ENCODE data around the gene GJD4. TPM values are rescaled to one million over a fixed set of nuclear protein-coding genes. Genes with fewer than 3 reads are reported as not detected.

GJD4 gene, protein sequence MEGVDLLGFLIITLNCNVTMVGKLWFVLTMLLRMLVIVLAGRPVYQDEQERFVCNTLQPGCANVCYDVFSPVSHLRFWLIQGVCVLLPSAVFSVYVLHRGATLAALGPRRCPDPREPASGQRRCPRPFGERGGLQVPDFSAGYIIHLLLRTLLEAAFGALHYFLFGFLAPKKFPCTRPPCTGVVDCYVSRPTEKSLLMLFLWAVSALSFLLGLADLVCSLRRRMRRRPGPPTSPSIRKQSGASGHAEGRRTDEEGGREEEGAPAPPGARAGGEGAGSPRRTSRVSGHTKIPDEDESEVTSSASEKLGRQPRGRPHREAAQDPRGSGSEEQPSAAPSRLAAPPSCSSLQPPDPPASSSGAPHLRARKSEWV
- not detected for total RNA-seq
- long read RNA-seq = 0 reads

DNA sequence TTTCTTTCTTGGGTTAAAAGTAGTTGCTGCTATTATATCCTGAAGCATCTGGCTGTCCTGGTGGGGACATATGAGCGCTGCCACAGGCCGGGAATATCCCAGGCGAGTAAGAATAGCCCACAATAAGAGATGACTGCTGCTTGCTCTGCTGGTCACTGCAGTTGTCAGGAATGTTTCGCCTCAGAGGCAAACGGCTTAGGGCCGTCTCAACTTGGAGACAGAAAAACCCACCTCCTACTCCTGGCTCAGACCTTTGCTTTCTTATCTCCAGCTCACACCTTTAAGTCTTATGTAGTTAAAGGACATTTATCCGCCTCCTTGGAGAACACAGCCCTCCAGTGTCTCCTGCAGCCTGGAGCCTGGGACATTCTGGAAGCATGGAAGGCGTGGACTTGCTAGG is at the start of gene GJD4:
Gene GJD4, plus strand, starts transcription at position 151 of the 400 bp plus-strand sequence. Its CDS starts 227 bp downstream, at position 378.
- no peaks in the 10 kb centered on the region for H3K9me3 ChIP-seq
- no peak within 1 kb of the TSS for H3K27ac ChIP-seq
- H3K4me3 ChIP-seq = no peak within 1 kb of the TSS
- DNase-seq = no peak
- TF ChIP-seq POLR2A (IDR thresholded peaks at IDR 0.05) = no peak
- TF ChIP-seq, protein P1, sequence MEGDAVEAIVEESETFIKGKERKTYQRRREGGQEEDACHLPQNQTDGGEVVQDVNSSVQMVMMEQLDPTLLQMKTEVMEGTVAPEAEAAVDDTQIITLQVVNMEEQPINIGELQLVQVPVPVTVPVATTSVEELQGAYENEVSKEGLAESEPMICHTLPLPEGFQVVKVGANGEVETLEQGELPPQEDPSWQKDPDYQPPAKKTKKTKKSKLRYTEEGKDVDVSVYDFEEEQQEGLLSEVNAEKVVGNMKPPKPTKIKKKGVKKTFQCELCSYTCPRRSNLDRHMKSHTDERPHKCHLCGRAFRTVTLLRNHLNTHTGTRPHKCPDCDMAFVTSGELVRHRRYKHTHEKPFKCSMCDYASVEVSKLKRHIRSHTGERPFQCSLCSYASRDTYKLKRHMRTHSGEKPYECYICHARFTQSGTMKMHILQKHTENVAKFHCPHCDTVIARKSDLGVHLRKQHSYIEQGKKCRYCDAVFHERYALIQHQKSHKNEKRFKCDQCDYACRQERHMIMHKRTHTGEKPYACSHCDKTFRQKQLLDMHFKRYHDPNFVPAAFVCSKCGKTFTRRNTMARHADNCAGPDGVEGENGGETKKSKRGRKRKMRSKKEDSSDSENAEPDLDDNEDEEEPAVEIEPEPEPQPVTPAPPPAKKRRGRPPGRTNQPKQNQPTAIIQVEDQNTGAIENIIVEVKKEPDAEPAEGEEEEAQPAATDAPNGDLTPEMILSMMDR (IDR thresholded peaks at IDR 0.05) = no peak
- ATAC-seq = no peak
- intact Hi-C loops (cut with DNase I) = no loop called here
- no peaks in the 10 kb centered on the region for H3K36me3 ChIP-seq
- H3K27me3 ChIP-seq = peaks cover 0 to 5% of the 10 kb centered on the region in 2 donors
- H3K4me1 ChIP-seq = no peaks in the 10 kb centered on the region
- 55% methylated on average over 8 of the region's 8 CpGs for WGBS (ENCODE audit: insufficient coverage, low coverage, low lambda C conversion rate, missing lambda C conversion rate)

GRCh38 chr10:35555962-35556930 is 48.9 kb upstream of the GJD4 start:
- 97% methylated on average over 5 of the region's 6 CpGs for WGBS (ENCODE audit: insufficient coverage, low coverage, low lambda C conversion rate, missing lambda C conversion rate)
- DNase-seq = no peak

DNA sequence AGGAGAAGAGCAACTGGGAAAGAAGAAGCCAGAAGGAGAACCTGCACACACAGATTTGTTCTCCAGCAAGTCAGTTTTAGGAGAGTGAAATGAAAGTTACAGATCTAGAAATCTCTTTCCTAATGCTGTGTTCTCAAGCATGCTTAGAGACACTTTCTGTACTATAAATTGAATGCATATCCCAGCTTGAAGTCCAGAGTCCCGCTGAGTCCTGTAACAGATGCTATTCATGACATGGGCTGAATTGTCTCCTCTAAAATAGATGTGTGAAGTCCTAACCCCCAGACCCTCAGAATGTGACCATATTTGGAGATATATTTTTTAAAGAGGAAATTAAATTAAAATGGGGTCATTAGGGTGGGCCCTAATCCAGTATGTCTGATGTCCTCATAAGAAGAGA is 46.9 kb upstream of the GJD4 start:
- intact Hi-C loops (cut with DNase I) = no loop called here
- H3K4me1 ChIP-seq = no peaks in the 10 kb centered on the region
- ATAC-seq (no peak), DNase-seq (no peak)
- WGBS (ENCODE audit: insufficient coverage, low coverage, low lambda C conversion rate, missing lambda C conversion rate) = 100% methylated on average over 1 of the region's 1 CpG
- H3K27me3 ChIP-seq = no peaks in the 10 kb centered on the region
- no peak overlapping the region for H3K4me3 ChIP-seq
- H3K36me3 ChIP-seq = peaks cover 0 to 8% (median 0%) of the 10 kb centered on the region in 4 donors
- H3K27ac ChIP-seq = no peak overlapping the region
- TF ChIP-seq, protein P1 (IDR thresholded peaks at IDR 0.05) = no peak
- no peak for TF ChIP-seq POLR2A (IDR thresholded peaks at IDR 0.05)
- no peaks in the 10 kb centered on the region for H3K9me3 ChIP-seq

More at GRCh38 chr10:35555962-35556930, 48.9 kb upstream of the GJD4 start:
- Histone ChIP-seq H3K4me1 (no peaks in the 10 kb centered on the region), H3K27me3 (no peaks in the 10 kb centered on the region), H3K36me3 (peaks cover 0 to 11% (median 0%) of the 10 kb centered on the region in 4 donors), H3K27ac (no peak overlapping the region), H3K4me3 (no peak overlapping the region), H3K9me3 (no peaks in the 10 kb centered on the region)
- intact Hi-C loops (cut with DNase I) = no loop called here
- TF ChIP-seq, protein P1 (IDR thresholded peaks at IDR 0.05) = no peak
- peak in 1 of 4 donors; percentile 40 for ATAC-seq

DNA sequence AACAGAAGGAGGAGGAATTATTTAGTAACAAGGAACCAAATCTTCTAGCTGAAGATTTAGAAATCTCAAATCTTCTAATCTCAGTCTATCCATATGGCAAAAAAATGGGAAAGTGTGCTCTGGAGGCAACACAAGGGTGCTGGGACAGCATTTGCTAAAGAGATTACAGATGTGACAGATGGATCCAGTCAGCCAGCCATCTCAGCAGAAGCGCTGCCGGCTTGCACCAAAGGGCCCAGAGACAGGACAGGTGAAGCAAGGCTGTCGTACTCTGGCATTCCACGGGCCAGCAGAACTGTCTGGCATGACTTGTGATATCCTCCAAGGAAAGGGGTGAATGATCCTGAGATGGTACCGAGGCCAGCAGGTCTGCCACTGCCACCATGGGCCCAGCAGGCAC is 45.7 kb upstream of the GJD4 start:
- no peak overlapping the region for H3K27ac ChIP-seq
- ATAC-seq = no peak
- intact Hi-C loops (cut with DNase I) = no loop called here
- H3K9me3 ChIP-seq = no peaks in the 10 kb centered on the region
- no peak overlapping the region for H3K4me3 ChIP-seq
- TF ChIP-seq, protein P1 (IDR thresholded peaks at IDR 0.05) = no peak
- DNase-seq = no peak
- H3K36me3 ChIP-seq = no peaks in the 10 kb centered on the region
- no peaks in the 10 kb centered on the region for H3K4me1 ChIP-seq
- H3K27me3 ChIP-seq = no peaks in the 10 kb centered on the region
- no CpG with 5 or more reads among the region's 5 CpGs for WGBS (ENCODE audit: insufficient coverage, low coverage, low lambda C conversion rate, missing lambda C conversion rate)

Data from right lobe of liver (tissue), 6 donors.